ENCODE measurements around the gene ARHGAP21. TPM values are rescaled to one million over a fixed set of nuclear protein-coding genes. Genes with fewer than 3 reads are reported as not detected.
A peak's percentile ranks its signal among the peaks of the same experiment; 100 is the strongest.

The ARHGAP21 gene
- total RNA-seq, 1 donor from 2014 or later, result 108 TPM

DNA sequence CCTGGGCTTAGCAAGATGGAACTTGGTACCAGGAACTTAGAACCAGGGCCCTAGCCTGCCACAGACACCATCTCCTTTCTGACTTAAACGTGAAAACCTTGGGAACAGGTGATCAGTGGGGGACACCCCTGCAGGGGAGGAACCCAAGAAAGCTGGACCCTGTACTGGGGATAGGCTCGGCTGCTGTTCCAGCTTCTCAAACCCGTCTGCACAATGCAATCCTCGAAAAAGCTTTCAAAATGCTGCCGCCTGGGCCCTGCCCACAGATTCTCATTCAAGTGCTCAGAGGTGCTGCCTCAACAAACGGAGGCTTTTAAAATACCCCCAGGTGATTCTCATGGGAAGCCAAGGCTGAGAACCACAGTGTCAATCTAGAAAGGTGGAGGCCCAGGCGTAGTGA is 169.7 kb downstream of the ARHGAP21 start:
- no peak overlapping the region for H3K27ac Mint-ChIP-seq (ENCODE audit: unreplicated experiment)
- TF ChIP-seq, protein P1, sequence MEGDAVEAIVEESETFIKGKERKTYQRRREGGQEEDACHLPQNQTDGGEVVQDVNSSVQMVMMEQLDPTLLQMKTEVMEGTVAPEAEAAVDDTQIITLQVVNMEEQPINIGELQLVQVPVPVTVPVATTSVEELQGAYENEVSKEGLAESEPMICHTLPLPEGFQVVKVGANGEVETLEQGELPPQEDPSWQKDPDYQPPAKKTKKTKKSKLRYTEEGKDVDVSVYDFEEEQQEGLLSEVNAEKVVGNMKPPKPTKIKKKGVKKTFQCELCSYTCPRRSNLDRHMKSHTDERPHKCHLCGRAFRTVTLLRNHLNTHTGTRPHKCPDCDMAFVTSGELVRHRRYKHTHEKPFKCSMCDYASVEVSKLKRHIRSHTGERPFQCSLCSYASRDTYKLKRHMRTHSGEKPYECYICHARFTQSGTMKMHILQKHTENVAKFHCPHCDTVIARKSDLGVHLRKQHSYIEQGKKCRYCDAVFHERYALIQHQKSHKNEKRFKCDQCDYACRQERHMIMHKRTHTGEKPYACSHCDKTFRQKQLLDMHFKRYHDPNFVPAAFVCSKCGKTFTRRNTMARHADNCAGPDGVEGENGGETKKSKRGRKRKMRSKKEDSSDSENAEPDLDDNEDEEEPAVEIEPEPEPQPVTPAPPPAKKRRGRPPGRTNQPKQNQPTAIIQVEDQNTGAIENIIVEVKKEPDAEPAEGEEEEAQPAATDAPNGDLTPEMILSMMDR (IDR thresholded peaks at IDR 0.05), result no peak
- no peak for DNase-seq (ENCODE audit: low spot score)
- no peaks in the 10 kb centered on the region for H3K9me3 Mint-ChIP-seq (ENCODE audit: low read depth)
- peaks cover 3% of the 10 kb centered on the region for H3K36me3 Mint-ChIP-seq (ENCODE audit: low read depth)
- H3K4me3 Mint-ChIP-seq (ENCODE audit: unreplicated experiment), result no peak overlapping the region
- H3K4me1 Mint-ChIP-seq (ENCODE audit: low read depth), result peaks cover 7% of the 10 kb centered on the region
- peaks cover 20% of the 10 kb centered on the region for H3K27me3 Mint-ChIP-seq (ENCODE audit: low read depth)

DNA sequence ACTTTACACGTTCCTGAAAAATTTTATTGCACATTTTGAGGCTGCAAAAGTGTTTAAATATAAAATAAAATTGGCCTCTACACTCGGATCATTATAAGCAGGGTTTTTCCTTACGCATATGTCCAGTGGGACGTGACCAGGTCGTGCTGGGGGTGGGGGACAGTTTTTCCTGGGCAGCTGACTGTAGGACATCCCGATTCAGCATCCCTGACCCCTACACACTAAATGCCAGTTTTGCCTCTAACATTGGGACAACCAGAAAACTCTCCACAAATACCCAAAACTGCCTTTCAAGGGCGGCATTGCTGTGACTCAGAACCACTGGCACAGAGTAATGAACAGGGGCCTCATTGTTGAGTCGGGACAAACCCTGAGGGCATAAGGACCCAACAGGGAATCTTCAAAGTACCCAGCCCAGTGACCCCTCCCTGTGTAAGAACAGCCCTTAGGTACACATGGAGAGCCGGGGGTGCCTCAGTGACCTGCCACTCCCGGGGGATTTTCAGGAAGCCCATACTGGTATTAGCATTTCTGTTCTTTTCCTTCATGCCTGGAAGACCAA is 170.6 kb downstream of the ARHGAP21 start:
- H3K4me3 Mint-ChIP-seq (ENCODE audit: unreplicated experiment), result no peak overlapping the region
- TF ChIP-seq, protein P1 (IDR thresholded peaks at IDR 0.05), result no peak
- no peak for DNase-seq (ENCODE audit: low spot score)
- no peaks in the 10 kb centered on the region for H3K9me3 Mint-ChIP-seq (ENCODE audit: low read depth)
- H3K36me3 Mint-ChIP-seq (ENCODE audit: low read depth), result peaks cover 3% of the 10 kb centered on the region
- peaks cover 18% of the 10 kb centered on the region for H3K27me3 Mint-ChIP-seq (ENCODE audit: low read depth)
- peaks cover 7% of the 10 kb centered on the region for H3K4me1 Mint-ChIP-seq (ENCODE audit: low read depth)
- H3K27ac Mint-ChIP-seq (ENCODE audit: unreplicated experiment), result no peak overlapping the region

DNA sequence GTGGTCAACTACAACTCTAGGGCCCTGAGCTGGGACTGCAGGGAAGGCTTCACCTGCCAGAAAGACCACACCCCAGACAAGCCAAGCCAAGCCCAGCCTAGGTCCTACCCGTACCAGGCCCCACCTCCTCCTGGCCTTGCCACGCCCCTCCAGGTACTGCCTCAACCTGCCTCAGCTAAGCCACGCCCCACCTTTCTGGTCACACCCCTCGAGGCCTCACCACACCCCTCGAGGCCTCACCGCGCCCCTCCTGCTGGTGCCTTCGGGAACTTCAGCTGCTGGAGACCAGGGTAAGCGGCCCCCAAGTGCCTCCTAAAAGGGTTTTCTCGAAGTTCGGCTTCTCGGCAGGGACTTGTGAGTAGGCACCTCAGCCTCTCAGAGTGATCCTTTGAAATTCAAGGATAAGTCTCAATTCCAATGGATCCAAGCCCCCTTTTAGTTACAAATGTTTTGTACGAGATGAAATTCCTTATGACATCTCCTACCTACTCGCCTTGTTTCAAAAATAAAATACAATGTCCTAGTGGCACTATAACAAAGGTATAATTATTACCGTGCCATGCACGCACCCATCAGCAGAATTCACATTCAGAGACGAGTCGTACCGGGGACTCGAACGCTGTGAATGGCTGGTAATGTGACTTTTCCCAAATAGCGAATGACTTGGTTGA is 171.2 kb downstream of the ARHGAP21 start:
- TF ChIP-seq, protein P1 (IDR thresholded peaks at IDR 0.05), result peak; percentile 32
- Mint-ChIP-seq H3K36me3 (ENCODE audit: low read depth) (peaks cover 3% of the 10 kb centered on the region), H3K4me3 (ENCODE audit: unreplicated experiment) (no peak overlapping the region), H3K9me3 (ENCODE audit: low read depth) (no peaks in the 10 kb centered on the region), H3K27me3 (ENCODE audit: low read depth) (peaks cover 17% of the 10 kb centered on the region), H3K4me1 (ENCODE audit: low read depth) (peaks cover 7% of the 10 kb centered on the region), H3K27ac (ENCODE audit: unreplicated experiment) (no peak overlapping the region)
- no peak for DNase-seq (ENCODE audit: low spot score)

DNA sequence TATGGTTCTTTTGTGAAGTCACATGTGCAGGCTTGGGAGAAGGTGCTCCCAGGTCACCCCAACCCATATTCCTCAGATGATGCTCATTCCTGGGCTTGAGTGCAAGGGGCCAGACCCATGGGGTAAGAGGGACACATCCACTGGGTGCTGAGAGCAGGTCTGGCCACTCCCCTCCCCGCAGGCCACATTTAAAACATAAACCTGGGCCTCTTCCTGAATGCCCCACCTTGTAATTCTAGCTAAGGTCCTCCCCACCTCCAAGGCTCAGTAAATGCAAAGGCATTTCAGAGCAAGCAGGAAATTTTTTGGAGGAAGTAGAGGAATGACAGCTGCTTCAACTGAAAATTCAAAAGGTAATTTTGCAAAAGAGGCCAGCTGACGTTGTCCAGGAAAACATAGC is 172.5 kb downstream of the ARHGAP21 start:
- Mint-ChIP-seq H3K27ac (ENCODE audit: unreplicated experiment) (no peak overlapping the region), H3K27me3 (ENCODE audit: low read depth) (peaks cover 18% of the 10 kb centered on the region), H3K9me3 (ENCODE audit: low read depth) (no peaks in the 10 kb centered on the region), H3K36me3 (ENCODE audit: low read depth) (peaks cover 3% of the 10 kb centered on the region), H3K4me3 (ENCODE audit: unreplicated experiment) (no peak overlapping the region), H3K4me1 (ENCODE audit: low read depth) (no peaks in the 10 kb centered on the region)
- TF ChIP-seq, protein P1 (IDR thresholded peaks at IDR 0.05), result no peak
- no peak for DNase-seq (ENCODE audit: low spot score)

DNA sequence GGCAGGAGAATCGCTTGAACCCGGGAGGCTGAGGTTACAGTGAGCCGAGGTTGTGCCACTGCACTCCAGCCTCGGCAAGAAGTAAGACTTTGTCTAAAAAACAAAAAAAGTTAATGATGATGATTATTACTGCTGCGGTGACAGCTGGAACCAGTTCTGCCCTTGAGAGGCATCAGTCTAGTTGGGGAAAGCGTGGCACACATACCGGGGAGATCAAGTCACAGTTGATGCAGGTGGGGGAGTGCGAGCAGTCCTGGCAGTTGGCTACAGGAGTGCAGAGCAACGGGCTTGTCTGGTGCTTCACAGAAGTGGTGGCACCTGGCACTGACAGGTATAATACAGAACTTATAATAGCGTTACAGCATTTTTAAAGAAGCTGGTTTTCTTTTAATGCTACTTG is 173.0 kb downstream of the ARHGAP21 start:
- H3K4me3 Mint-ChIP-seq (ENCODE audit: unreplicated experiment), result no peak overlapping the region
- no peak overlapping the region for H3K27ac Mint-ChIP-seq (ENCODE audit: unreplicated experiment)
- H3K27me3 Mint-ChIP-seq (ENCODE audit: low read depth), result peaks cover 21% of the 10 kb centered on the region
- no peak for DNase-seq (ENCODE audit: low spot score)
- H3K36me3 Mint-ChIP-seq (ENCODE audit: low read depth), result peaks cover 7% of the 10 kb centered on the region
- no peaks in the 10 kb centered on the region for H3K9me3 Mint-ChIP-seq (ENCODE audit: low read depth)
- TF ChIP-seq, protein P1 (IDR thresholded peaks at IDR 0.05), result no peak
- no peaks in the 10 kb centered on the region for H3K4me1 Mint-ChIP-seq (ENCODE audit: low read depth)
